Mammary epithelial cell (primary cell): Measurements from ENCODE around the gene GBP3.

Experiments
- EZH2 ChIP-seq: IDR thresholded peaks from 2 replicates; pipeline ENCODE4 v1.6.1; 2012; ENCODE audit warnings: low read length, inconsistent platforms, borderline replicate concordance
- TF ChIP-seq, protein P1 (sequence below), 2 donors: IDR thresholded peaks in 1 of 2; conservative IDR thresholded peaks in 1 of 2; 2 replicates each; pipeline ENCODE4 v1.5.1; 2011 to 2012; ENCODE audit warnings: inconsistent platforms in 2 of 2, low read length in 2 of 2, mild to moderate bottlenecking in 2 of 2, control low read depth in 1 of 2, low read depth in 1 of 2; ENCODE audit not compliant: insufficient read depth in 1 of 2; ENCODE audit errors: extremely low read depth in 1 of 2

- TF ChIP-seq, protein P1, sequence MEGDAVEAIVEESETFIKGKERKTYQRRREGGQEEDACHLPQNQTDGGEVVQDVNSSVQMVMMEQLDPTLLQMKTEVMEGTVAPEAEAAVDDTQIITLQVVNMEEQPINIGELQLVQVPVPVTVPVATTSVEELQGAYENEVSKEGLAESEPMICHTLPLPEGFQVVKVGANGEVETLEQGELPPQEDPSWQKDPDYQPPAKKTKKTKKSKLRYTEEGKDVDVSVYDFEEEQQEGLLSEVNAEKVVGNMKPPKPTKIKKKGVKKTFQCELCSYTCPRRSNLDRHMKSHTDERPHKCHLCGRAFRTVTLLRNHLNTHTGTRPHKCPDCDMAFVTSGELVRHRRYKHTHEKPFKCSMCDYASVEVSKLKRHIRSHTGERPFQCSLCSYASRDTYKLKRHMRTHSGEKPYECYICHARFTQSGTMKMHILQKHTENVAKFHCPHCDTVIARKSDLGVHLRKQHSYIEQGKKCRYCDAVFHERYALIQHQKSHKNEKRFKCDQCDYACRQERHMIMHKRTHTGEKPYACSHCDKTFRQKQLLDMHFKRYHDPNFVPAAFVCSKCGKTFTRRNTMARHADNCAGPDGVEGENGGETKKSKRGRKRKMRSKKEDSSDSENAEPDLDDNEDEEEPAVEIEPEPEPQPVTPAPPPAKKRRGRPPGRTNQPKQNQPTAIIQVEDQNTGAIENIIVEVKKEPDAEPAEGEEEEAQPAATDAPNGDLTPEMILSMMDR (conservative IDR thresholded peaks at IDR 0.05 in 1 of 2, IDR thresholded peaks at IDR 0.05 in 1 of 2; ENCODE audit: extremely low read depth in 1 of 2, insufficient read depth in 1 of 2, low read depth in 1 of 2, low read length in 2 of 2): no peak
- no peak for TF ChIP-seq EZH2
Measured at GRCh38 chr1:89068291-89068690, 45.6 kb upstream of the GBP3 start.
